Measurements from ENCODE around the gene CNPY3.
A peak's percentile ranks its signal among the peaks of the same experiment; 100 is the strongest.
"Not testable (repeated sequence)": the region's sequence is repeated elsewhere in the genome, so short reads cannot be mapped to it uniquely, and the experiment has no call there.

Gene CNPY3

GRCh38 chr6:42916288-42916687 is 13.0 kb upstream of the CNPY3 start:
- DNase-seq, result no peak

GRCh38 chr6:42921801-42922200 is 7.5 kb upstream of the CNPY3 start:
- no peak for DNase-seq

- DNase-seq, result no peak
Observed at GRCh38 chr6:42923666-42924065, 5.6 kb upstream of the CNPY3 start.

DNA sequence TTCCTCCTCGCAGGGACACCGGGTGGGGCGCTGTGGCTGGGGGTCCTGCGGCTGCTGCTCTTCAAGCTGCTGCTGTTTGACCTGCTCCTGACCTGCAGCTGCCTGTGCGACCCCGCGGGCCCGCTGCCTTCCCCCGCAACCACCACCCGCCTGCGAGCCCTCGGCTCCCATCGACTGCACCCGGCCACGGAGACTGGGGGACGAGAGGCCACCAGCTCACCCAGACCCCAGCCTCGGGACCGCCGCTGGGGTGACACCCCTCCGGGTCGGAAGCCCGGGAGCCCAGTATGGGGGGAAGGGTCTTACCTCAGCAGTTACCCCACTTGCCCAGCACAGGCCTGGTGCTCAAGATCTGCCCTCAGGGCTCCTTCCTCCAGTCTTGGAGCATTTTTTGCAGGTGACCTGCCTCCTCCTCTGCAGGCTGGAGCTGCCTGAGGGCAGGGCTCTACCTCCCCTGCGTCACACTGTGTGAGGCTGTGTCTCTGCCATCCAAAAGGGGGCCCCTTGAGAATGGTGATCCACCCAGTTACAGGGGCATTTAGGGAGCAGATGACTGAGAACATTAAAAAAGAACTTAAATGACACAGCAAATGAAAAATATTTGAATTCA is 3.9 kb upstream of the CNPY3 start:
- no peak for DNase-seq

- DNase-seq, result peak; percentile 99
Observed at GRCh38 chr6:42929821-42930360, 611 bp downstream of the CNPY3 start.

GRCh38 chr6:42932412-42932811 is 3.1 kb downstream of the CNPY3 start:
- no peak for DNase-seq

GRCh38 chr6:42933205-42933604 is 3.9 kb downstream of the CNPY3 start:
- peak; percentile 78 to 80 for DNase-seq

DNA sequence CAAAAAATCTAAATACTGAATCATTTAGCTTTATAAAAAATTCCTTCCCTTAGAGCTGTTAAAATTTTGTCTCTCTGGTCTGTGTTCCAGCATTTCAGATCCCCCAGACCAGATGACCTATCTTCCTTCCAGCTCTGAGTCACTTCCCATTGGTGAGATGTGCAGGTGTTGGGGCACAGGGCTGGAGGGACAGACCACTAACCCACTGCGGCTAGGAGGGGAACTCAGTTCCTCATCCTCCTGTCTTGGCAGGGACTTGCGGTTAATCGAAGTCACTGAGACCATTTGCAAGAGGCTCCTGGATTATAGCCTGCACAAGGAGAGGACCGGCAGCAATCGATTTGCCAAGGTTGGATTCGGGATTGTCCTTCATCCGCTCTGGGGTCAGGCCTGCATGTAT is 6.0 kb downstream of the CNPY3 start:
- DNase-seq, result peak; percentile 20 to 37

GRCh38 chr6:42936398-42936797 is 7.1 kb downstream of the CNPY3 start:
- DNase-seq, result no peak

- no peak for DNase-seq
Observed at GRCh38 chr6:42937548-42938427, 8.5 kb downstream of the CNPY3 start.

DNA sequence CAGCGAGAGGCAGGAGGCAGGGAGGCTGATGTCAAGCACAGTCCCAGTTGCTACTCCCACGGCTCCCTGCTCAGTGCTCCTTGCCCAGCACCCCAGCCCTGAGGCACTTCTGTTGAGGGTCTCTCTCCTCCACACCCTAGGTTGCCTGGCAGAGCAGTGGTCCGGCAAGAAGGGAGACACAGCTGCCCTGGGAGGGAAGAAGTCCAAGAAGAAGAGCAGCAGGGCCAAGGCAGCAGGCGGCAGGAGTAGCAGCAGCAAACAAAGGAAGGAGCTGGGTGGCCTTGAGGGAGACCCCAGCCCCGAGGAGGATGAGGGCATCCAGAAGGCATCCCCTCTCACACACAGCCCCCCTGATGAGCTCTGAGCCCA is 9.1 kb downstream of the CNPY3 start:
- DNase-seq, result no peak

DNA sequence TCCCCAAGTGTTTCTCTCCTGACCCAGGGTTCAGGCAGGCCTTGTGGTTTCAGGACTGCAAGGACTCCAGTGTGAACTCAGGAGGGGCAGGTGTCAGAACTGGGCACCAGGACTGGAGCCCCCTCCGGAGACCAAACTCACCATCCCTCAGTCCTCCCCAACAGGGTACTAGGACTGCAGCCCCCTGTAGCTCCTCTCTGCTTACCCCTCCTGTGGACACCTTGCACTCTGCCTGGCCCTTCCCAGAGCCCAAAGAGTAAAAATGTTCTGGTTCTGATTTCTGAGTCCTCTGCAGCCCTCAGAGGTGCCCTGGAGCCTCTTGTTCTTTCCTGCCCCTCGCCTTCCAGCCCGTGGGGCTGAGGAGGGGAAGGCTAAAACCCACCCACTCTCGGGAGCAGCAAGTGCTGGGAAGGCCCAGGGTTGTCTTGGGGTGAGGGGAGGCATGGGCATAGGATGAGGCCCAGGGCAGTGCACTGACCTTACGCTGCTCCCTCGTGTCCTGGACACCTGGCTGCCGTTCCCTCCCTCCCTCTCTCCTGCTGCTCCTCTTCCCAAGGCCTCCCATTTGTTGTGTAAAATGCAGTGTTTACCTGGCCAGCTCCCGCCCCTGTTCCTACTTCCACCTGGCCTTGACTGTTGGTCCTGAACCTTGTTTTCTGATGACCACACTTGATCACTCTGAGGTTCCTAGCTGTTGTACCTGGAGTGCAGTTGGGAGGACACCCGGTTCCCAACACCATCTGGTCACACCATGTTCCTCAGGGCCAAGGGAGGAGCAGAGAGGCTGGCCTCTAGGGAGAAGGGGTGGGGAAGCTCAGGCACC is 9.9 kb downstream of the CNPY3 start:
- no peak for DNase-seq

- DNase-seq, result no peak
Observed at GRCh38 chr6:42939810-42940167, 10.5 kb downstream of the CNPY3 start.

GRCh38 chr6:42940493-42941045 is 11.3 kb downstream of the CNPY3 start:
- no peak for DNase-seq

- DNase-seq, result not testable (repeated sequence)
Observed at GRCh38 chr6:42941356-42941755, 12.1 kb downstream of the CNPY3 start.

DNA sequence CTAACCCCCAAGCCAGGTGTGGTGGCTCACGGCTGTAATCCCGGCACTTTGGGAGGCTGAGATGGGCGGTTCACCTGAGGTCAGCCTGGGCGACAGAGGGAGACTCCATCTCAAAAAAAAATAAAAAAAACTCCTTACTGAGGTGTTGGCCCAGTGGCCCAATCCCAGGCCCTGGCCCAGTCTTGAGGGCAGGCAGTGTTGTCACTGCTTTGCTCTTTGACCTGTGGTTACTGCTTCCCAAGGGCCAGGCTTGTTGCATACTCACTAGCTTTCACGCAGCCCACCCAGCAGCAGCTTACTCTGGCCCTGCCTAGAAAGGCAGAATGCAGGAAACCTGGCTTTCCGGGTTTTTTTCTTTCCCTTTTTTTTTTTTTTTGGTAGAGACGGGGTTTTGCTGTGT is 13.2 kb downstream of the CNPY3 start:
- no peak for DNase-seq

DNA sequence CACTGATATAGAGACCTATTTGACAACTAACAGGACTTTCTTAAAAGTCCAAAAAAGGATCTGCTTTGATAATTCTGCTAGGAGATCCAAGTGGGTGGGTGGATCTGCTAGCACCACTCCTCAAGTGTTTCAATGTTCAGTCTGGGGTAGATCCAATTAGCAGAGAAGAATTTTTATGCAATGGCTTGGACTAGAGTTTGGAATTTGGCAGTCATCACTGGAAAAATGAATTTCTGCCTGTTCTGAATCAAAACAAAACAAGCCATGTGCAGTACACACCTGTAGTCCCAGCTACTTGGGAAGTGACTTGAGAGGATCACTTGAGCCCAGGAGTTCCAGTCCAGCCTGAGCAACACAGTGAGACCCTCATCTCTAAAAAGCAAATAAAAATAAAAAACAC is 18.7 kb downstream of the CNPY3 start:
- no peak for DNase-seq

- no peak for DNase-seq
Observed at GRCh38 chr6:42952389-42952788, 23.1 kb downstream of the CNPY3 start.

DNA sequence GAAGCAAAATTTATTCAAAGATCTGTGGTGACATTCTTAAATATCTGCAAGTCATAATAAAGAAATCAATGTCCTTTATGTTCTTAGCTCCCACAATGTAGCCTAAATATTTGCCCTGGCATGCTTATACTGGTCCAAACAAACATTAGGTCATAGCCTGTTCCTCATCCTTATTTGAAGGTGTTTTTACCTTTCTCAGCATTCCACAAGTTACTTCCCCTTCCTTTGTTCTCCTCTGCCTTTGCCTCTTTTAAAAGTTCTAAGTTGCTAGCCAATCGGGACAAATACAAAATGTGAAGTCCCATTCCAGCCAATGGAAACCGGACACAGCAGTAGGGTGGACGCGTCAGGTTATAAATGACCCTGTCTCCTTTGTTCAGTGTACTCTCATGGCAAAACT is 25.1 kb downstream of the CNPY3 start:
- DNase-seq, result not testable (repeated sequence)

GRCh38 chr6:42958125-42958524 is 28.8 kb downstream of the CNPY3 start:
- no peak for DNase-seq

GRCh38 chr6:42959917-42960242 is 30.6 kb downstream of the CNPY3 start:
- DNase-seq, result no peak

- no peak for DNase-seq
Observed at GRCh38 chr6:42960243-42961019, 31.2 kb downstream of the CNPY3 start, which contains the start of gene GNMT. TSS of gene GNMT (plus strand) at chr6:42960754. CDS start at chr6:42960768, 14 bp downstream.

All from Kasumi-1 (cell line).